Heart left ventricle (tissue), 16 donors: ENCODE results near the gene MRM2. TPM values are rescaled to one million over a fixed set of nuclear protein-coding genes. Genes with fewer than 3 reads are reported as not detected.

ENCODE experiments used
- ATAC-seq, 4 donors: fragments of 200-7000 bp; cut with Tn5 transposase; one replicate each; pipeline ENCODE4 v1.9.1; 2020 to 2022; ENCODE audit warnings: moderate library complexity in 4 of 4, mild to moderate bottlenecking in 3 of 4, moderate number of reproducible peaks in 1 of 4
- DNase-seq, 5 donors: peaks; one replicate each; pipeline ENCODE4 v3.0.0-alpha.2; 2020
- H3K27ac ChIP-seq, 12 donors: fragments of 200-600 bp; sonication (generic) in 4 of 12; one replicate each; pipeline versions ENCODE4 v1.5.0 to v1.8.0; 2016 to 2022; ENCODE audit warnings: mild to moderate bottlenecking in 2 of 12
- H3K27me3 ChIP-seq, 9 donors: fragments of 200-600 bp; sonication (generic) in 2 of 9; one replicate each; pipeline versions ENCODE4 v1.5.1 to v1.8.0; 2016 to 2022; ENCODE audit warnings: mild to moderate bottlenecking in 3 of 9
- H3K36me3 ChIP-seq, 9 donors: fragments of 200-600 bp; sonication (generic) in 2 of 9; one replicate each; pipeline versions ENCODE4 v1.5.0 to v1.8.0; 2018 to 2022; ENCODE audit warnings: mild to moderate bottlenecking in 2 of 9
- H3K4me1 ChIP-seq, 12 donors: fragments of 200-600 bp; sonication (generic) in 4 of 12; one replicate each; pipeline versions ENCODE4 v1.5.0 to v1.8.0; 2016 to 2022; ENCODE audit warnings: mild to moderate bottlenecking in 3 of 12
- H3K4me3 ChIP-seq, 12 donors: fragments of 200-600 bp; sonication (generic) in 4 of 12; one replicate each; pipeline versions ENCODE4 v1.5.0 to v1.8.0; 2017 to 2022; ENCODE audit warnings: mild to moderate bottlenecking in 9 of 12, moderate library complexity in 4 of 12
- H3K9me3 ChIP-seq, 12 donors: fragments of 200-600 bp; sonication (generic) in 4 of 12; one replicate each; pipeline versions ENCODE4 v1.5.0 to v1.8.0; 2016 to 2022; ENCODE audit warnings: mild to moderate bottlenecking in 1 of 12
- CTCF ChIP-seq, 12 donors: fragments of 200-600 bp; sonication (generic) in 4 of 12; IDR thresholded peaks; one replicate each; pipeline versions ENCODE4 v1.5.0 to v1.8.0; 2018 to 2022; ENCODE audit warnings: antibody characterized with exemption in 12 of 12, mild to moderate bottlenecking in 5 of 12
- POLR2A ChIP-seq, 2 donors: fragments of 450-650 bp; IDR thresholded peaks; one replicate each; pipeline ENCODE4 v1.6.1; 2017; ENCODE audit warnings: antibody characterized with exemption in 2 of 2, mild to moderate bottlenecking in 2 of 2, moderate library complexity in 2 of 2
- WGBS, 4 donors: extraction: QIAGEN DNeasy Blood & Tissue Kit in 2 of 4; methylation state at CpG; one replicate each; pipeline versions ENCODE4 v1.1.5 to v1.1.7; 2013 to 2018; 5-methylcytosine and 5-hydroxymethylcytosine counted together
- intact Hi-C, 10 donors: fragments of 100-400 bp; cut with DNase I; formaldehyde crosslinking; loops; one replicate each; pipeline versions ENCODE4 v1.11.1 to v1.14.2; 2022
- microRNA-seq, 4 donors: library from miRNA; unstranded; fragments of <30 nt; microRNA quantifications; one replicate each; pipeline versions ENCODE4 to v1.2.0, GENCODE V29; 2017 to 2020
- polyA plus RNA-seq, 2 donors: library from polyadenylated mRNA; stranded (reverse); fragments of 200-250 nt; gene quantifications; one replicate each; pipeline ENCODE4 v1.2.3, GENCODE V29; 2013
- total RNA-seq, 9 donors: library from RNA; depleted of rRNA in 2 of 9; stranded (reverse); fragments of >200 nt in 2 of 9; fragmentation: NEBNext Ultra II Directional in 3 of 9; extraction: Animal tissue kit (Norgen Biotek cat#: 25700) in 3 of 9; gene quantifications; one replicate each; pipeline versions ENCODE4 v1.1.0 to v1.2.4, GENCODE V29; 2016 to 2023
- donor health status: ischemic (EF 13 %, LVEDD 7.1; RV severe dilation, severe dysfunction).
- donor health status: healthy with polysubstance abuse.
- donor health status: DM: no; HTN: yes; CAD: no.
- donor health status: DM: no; HTN: no; CAD: no.
- donor health status: ischemic (EF 25% LVEDD 6.9; RV normal size, moderate dysfunction).
- donor health status: ischemic (EF 25% LVEDD 5.7; RV mildly dilated, moderate dysfunction).
- donor health status: healthy.
- donor health status: DM: yes; HTN: yes; CAD: no.
- donor health status: ischemic (EF 35%, LVEDD 5.7; RV mildly dilated, moderate dysfunction).
- donor health status: nonischemic (EF 11% LVEDD 7.7; RV severe dilation, severe dysfunction).
- donor health status: DM: yes; HTN: yes; CAD: no.
- donor health status: PGD.
- donor health status: ischemic (EF 29% LVEDD 5.4; RV normal size, mild dysfunction).
- donor health status: nonischemic (EF 23%, LVEDD 6.1; RV moderate dilation, normal function).

MRM2 gene
- total and polyA plus RNA-seq, 11 donors, result 14.2 to 31.5 (median 20.3) TPM

- WGBS, 4 donors, result 89 to 96% (median 94%) methylated on average over 8 of the region's 8 CpGs
- no peaks in the 10 kb centered on the region for H3K4me1 ChIP-seq
These were observed 56.3 kb downstream of the MRM2 start for GRCh38 chr7:2185715-2186114.

More at GRCh38 chr7:2185715-2186114, 56.3 kb downstream of the MRM2 start:
- TF ChIP-seq CTCF (IDR thresholded peaks at IDR 0.05), result no peak
- TF ChIP-seq POLR2A (IDR thresholded peaks at IDR 0.05), result no peak
- intact Hi-C loops, result no loop called here
- DNase-seq, result no peak
- Histone ChIP-seq H3K27me3 (no peaks in the 10 kb centered on the region), H3K36me3 (peaks cover 0 to 11% (median 0%) of the 10 kb centered on the region in 9 donors), H3K9me3 (peaks cover 0 to 16% (median 0%) of the 10 kb centered on the region in 12 donors), H3K4me3 (no peak overlapping the region), H3K27ac (no peak overlapping the region)
- no peak for ATAC-seq

Small RNA genes within 50 kb of the gene (microRNA-seq; reads per million reads assigned to microRNA genes)
- gene MIR6836, result 0 to 0.38 (median 0.10) reads per million in 4 donors

Other genes starting within 250 kb of the MRM2 start
- 10 to 100 TPM; 11.1 to 29.7 (median 19.3) TPM for gene MAD1L1, start 9.3 kb downstream of the MRM2 start, total RNA-seq
- 10 to 100 TPM; 21.8 to 25.3 TPM for gene MAD1L1, start 9.3 kb downstream of the MRM2 start, polyA plus RNA-seq
- 10 to 100 TPM in 8 of 9 donors, 1 to 10 TPM in 1; 9.8 to 18.4 (median 12.1) TPM for gene NUDT1, start within 50 bp of the MRM2 start, total RNA-seq
- 10 to 100 TPM; 18.9 to 23.7 TPM for gene NUDT1, start within 50 bp of the MRM2 start, polyA plus RNA-seq
- 10 to 100 TPM in 7 of 9 donors, 1 to 10 TPM in 2; 5.4 to 44.6 (median 21.5) TPM for gene SNX8, start 72.2 kb upstream of the MRM2 start, total RNA-seq
- gene SNX8, start 72.2 kb upstream of the MRM2 start, polyA plus RNA-seq, result 10 to 100 TPM; 16.7 to 19.4 TPM
- gene EIF3B, start 112.6 kb upstream of the MRM2 start, total RNA-seq, result 10 to 100 TPM; 57.4 to 95.7 (median 72.4) TPM
- gene EIF3B, start 112.6 kb upstream of the MRM2 start, polyA plus RNA-seq, result 100 to 1,000 TPM in 1 of 2 donors, 10 to 100 TPM in 1; 35.4 to 114 TPM
- 10 to 100 TPM; 12.7 to 20.7 (median 15.6) TPM for gene CHST12, start 161.4 kb upstream of the MRM2 start, total RNA-seq
- 10 to 100 TPM; 12.5 to 14.7 TPM for gene CHST12, start 161.4 kb upstream of the MRM2 start, polyA plus RNA-seq
- gene GRIFIN, start 234.2 kb upstream of the MRM2 start, total RNA-seq, result not detected
- not detected for gene GRIFIN, start 234.2 kb upstream of the MRM2 start, polyA plus RNA-seq